Measurements from ENCODE around the gene TRIM50.

- TF ChIP-seq CTCF (conservative IDR thresholded peaks at IDR 0.05 in 1 of 2, IDR thresholded peaks at IDR 0.05 in 1 of 2; ENCODE audit: low read depth in 1 of 2, low read length in 2 of 2), result no peak
- no peak for TF ChIP-seq EZH2 (IDR thresholded peaks at IDR 0.05; ENCODE audit: low read length, missing control alignments)
Observed at GRCh38 chr7:73308074-73308664, 19.7 kb downstream of the TRIM50 start.
